ENCODE results near the gene VTCN1.
"Not testable (repeated sequence)": the region's sequence is repeated elsewhere in the genome, so short reads cannot be mapped to it uniquely, and the experiment has no call there.

The VTCN1 gene

GRCh38 chr1:117120774-117121588, 89.7 kb downstream of the VTCN1 start:
- FAIRE-seq (peak; percentile 54), DNase-seq (ENCODE audit: insufficient read length) (no peak)
- no peak for TF ChIP-seq POLR2A (IDR thresholded peaks at IDR 0.05; ENCODE audit: low read depth, low read length)
- no peak for TF ChIP-seq TAF1 (IDR thresholded peaks at IDR 0.05; ENCODE audit: borderline replicate concordance, low read depth, low read length)
- TF ChIP-seq POLR2AphosphoS5 (IDR thresholded peaks at IDR 0.05; ENCODE audit: low read depth, low read length), result no peak

DNA sequence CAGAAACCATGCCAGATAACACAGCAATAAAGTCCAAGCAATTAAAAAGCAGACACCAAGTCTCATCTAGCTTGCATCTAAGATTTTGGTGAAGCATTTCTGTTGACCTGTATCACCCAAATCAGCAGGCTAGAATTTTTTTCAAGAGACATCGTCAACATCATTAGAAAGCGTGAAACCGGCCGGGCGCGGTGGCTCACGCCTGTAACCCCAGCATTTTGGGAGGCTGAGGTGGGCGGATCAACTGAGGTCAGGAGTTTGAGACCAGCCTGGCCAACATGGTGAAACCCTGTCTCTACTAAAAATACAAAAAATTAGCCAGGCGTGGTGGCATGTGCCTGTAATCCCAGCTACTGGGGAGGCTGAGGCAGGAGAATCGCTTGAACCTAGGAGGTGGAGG, 91.6 kb downstream of the VTCN1 start:
- DNase-seq (ENCODE audit: insufficient read length); FAIRE-seq: not testable (repeated sequence)

DNA sequence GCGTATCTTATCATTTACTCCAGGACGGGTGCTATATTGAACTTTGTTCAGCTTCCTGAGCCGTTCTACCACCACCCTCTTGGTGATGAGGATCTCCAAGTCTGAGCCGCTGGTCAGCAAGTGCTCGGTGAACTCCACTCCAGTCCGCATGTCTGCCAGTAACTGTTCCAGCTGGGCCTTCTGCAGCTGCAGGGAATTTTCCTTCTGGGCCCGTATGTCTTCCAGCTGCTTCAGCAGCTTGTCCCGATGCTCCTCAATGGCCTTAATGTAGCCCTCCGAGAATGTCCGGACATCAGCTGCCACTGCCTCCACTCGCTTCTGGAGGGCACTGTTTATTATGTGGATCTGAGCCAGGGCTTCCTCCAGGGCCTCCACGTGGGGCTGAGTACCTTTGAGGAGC, 92.6 kb downstream of the VTCN1 start:
- no peak for DNase-seq (ENCODE audit: insufficient read length)
- TF ChIP-seq POLR2A (IDR thresholded peaks at IDR 0.05; ENCODE audit: low read depth, low read length) (no peak), TAF1 (IDR thresholded peaks at IDR 0.05; ENCODE audit: borderline replicate concordance, low read depth, low read length) (no peak), POLR2AphosphoS5 (IDR thresholded peaks at IDR 0.05; ENCODE audit: low read depth, low read length) (no peak)
- FAIRE-seq, result no peak

DNA sequence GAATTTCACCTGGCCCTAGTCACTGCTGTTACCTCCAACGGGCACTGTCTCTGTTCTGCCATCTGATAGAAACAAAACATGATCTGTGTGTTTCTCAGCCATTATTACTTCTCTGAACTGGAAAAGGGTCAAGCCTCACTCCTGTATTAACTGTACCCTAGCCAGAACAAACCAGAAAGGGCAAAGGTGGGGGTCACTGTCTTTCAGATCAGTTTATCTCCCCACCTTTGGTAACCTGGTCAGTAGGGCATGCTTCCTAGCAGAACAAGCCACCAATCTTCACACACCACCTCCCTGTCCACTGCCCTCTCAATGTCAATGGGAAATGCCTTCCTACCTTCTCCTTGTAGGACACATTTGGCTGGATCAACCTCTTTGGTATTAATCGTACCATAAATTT, 93.0 kb downstream of the VTCN1 start:
- FAIRE-seq (no peak), DNase-seq (ENCODE audit: insufficient read length) (no peak)
- TF ChIP-seq POLR2A (IDR thresholded peaks at IDR 0.05; ENCODE audit: low read depth, low read length) (no peak), TAF1 (IDR thresholded peaks at IDR 0.05; ENCODE audit: borderline replicate concordance, low read depth, low read length) (no peak), POLR2AphosphoS5 (IDR thresholded peaks at IDR 0.05; ENCODE audit: low read depth, low read length) (no peak)

- DNase-seq (ENCODE audit: insufficient read length), result no peak
- TF ChIP-seq POLR2A (IDR thresholded peaks at IDR 0.05; ENCODE audit: low read depth, low read length), result no peak
- TF ChIP-seq POLR2AphosphoS5 (IDR thresholded peaks at IDR 0.05; ENCODE audit: low read depth, low read length), result no peak
- no peak for TF ChIP-seq TAF1 (IDR thresholded peaks at IDR 0.05; ENCODE audit: borderline replicate concordance, low read depth, low read length)
- FAIRE-seq, result no peak
Observed at GRCh38 chr1:117116784-117117130, 94.0 kb downstream of the VTCN1 start.

- FAIRE-seq (no peak), DNase-seq (ENCODE audit: insufficient read length) (no peak)
- no peak for TF ChIP-seq POLR2A (IDR thresholded peaks at IDR 0.05; ENCODE audit: low read depth, low read length)
- TF ChIP-seq POLR2AphosphoS5 (IDR thresholded peaks at IDR 0.05; ENCODE audit: low read depth, low read length), result no peak
- no peak for TF ChIP-seq TAF1 (IDR thresholded peaks at IDR 0.05; ENCODE audit: borderline replicate concordance, low read depth, low read length)
Observed at GRCh38 chr1:117116090-117116783, 94.5 kb downstream of the VTCN1 start.

DNA sequence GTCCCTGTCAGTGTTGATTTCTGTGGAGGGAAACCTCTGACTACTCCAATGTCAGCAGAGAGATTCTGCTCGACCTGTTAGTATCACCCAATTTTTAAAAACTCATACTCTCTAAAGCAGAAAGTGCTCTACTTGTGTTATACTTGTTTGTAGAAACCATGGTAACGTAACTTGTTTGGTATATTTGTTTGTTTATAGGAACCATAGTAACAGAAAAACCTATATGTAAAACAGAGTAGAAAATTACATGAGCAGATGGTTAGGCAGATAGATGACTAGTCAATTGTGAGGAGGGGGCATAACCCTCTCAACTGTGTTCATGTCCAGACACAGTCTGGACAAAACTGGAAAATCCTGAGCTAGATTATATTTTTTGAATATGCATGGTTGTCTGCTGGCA, 95.8 kb downstream of the VTCN1 start:
- DNase-seq (ENCODE audit: insufficient read length) (no peak), FAIRE-seq (no peak)
- TF ChIP-seq TAF1 (IDR thresholded peaks at IDR 0.05; ENCODE audit: borderline replicate concordance, low read depth, low read length) (no peak), POLR2AphosphoS5 (IDR thresholded peaks at IDR 0.05; ENCODE audit: low read depth, low read length) (no peak), POLR2A (IDR thresholded peaks at IDR 0.05; ENCODE audit: low read depth, low read length) (no peak)

- FAIRE-seq (no peak), DNase-seq (ENCODE audit: insufficient read length) (no peak)
- TF ChIP-seq TAF1 (IDR thresholded peaks at IDR 0.05; ENCODE audit: borderline replicate concordance, low read depth, low read length) (no peak), POLR2A (IDR thresholded peaks at IDR 0.05; ENCODE audit: low read depth, low read length) (no peak), POLR2AphosphoS5 (IDR thresholded peaks at IDR 0.05; ENCODE audit: low read depth, low read length) (no peak)
Observed at GRCh38 chr1:117113199-117113598, 97.5 kb downstream of the VTCN1 start.

DNA sequence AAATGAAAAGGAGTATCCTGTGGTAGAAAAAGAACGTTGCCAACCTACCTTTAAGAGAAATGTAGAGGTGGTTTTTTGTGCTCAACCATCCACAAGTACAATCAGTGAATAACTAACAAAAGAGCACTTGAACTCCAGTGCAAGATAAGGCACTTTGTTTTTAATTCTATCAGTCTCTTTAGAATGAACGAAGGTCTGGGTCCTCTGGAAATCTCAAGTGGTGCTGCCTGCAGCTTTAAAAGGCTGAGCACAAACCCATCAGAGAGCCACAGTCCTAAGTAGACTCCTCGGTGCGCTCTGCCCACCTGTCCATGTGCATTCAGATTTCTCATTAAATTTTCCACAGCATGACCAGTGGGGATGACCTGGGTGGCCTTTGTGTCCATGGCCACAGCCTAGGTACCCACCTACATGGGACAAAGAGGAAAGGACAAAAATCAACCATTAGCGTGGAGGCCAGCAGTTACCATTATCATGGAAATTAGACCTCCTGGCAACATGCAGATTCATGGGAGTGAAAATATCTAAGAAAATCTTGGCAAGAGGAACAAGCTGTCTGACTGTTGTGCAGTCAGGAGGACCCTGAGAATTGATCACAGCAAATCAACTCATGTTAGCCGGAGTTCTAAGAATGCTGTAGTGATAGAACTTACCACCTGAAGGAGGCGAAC, 98.5 kb downstream of the VTCN1 start:
- FAIRE-seq (no peak), DNase-seq (ENCODE audit: insufficient read length) (no peak)
- TF ChIP-seq TAF1 (IDR thresholded peaks at IDR 0.05; ENCODE audit: borderline replicate concordance, low read depth, low read length) (no peak), POLR2A (IDR thresholded peaks at IDR 0.05; ENCODE audit: low read depth, low read length) (no peak), POLR2AphosphoS5 (IDR thresholded peaks at IDR 0.05; ENCODE audit: low read depth, low read length) (no peak)

GRCh38 chr1:117110774-117111173, 100.0 kb downstream of the VTCN1 start:
- TF ChIP-seq POLR2AphosphoS5 (IDR thresholded peaks at IDR 0.05; ENCODE audit: low read depth, low read length), result no peak
- no peak for TF ChIP-seq POLR2A (IDR thresholded peaks at IDR 0.05; ENCODE audit: low read depth, low read length)
- TF ChIP-seq TAF1 (IDR thresholded peaks at IDR 0.05; ENCODE audit: borderline replicate concordance, low read depth, low read length), result no peak
- DNase-seq (ENCODE audit: insufficient read length) (no peak), FAIRE-seq (no peak)

- TF ChIP-seq POLR2AphosphoS5 (IDR thresholded peaks at IDR 0.05; ENCODE audit: low read depth, low read length) (no peak), TAF1 (IDR thresholded peaks at IDR 0.05; ENCODE audit: borderline replicate concordance, low read depth, low read length) (no peak), POLR2A (IDR thresholded peaks at IDR 0.05; ENCODE audit: low read depth, low read length) (no peak)
- FAIRE-seq (no peak), DNase-seq (ENCODE audit: insufficient read length) (no peak)
Observed at GRCh38 chr1:117107364-117107763, 103.4 kb downstream of the VTCN1 start.

- FAIRE-seq (no peak), DNase-seq (ENCODE audit: insufficient read length) (no peak)
- no peak for TF ChIP-seq POLR2A (IDR thresholded peaks at IDR 0.05; ENCODE audit: low read depth, low read length)
- no peak for TF ChIP-seq TAF1 (IDR thresholded peaks at IDR 0.05; ENCODE audit: borderline replicate concordance, low read depth, low read length)
- TF ChIP-seq POLR2AphosphoS5 (IDR thresholded peaks at IDR 0.05; ENCODE audit: low read depth, low read length), result no peak
Observed at GRCh38 chr1:117106478-117106877, 104.2 kb downstream of the VTCN1 start.
